Nephron progenitor cell (in vitro differentiated cells): ENCODE measurements around the gene MEF2D.

Experiments
- DNase-seq: peaks from one replicate; pipeline ENCODE4 v3.0.0; 2021
- H3K27ac Mint-ChIP-seq: 2 replicates; pipeline ENCODE4 v1.8.0; 2021; ENCODE audit warnings: mild to moderate bottlenecking, moderate library complexity, mixed read lengths
- H3K27me3 Mint-ChIP-seq: 2 replicates; pipeline ENCODE4 v1.8.0; 2021; ENCODE audit warnings: mild to moderate bottlenecking, low read depth, mixed read lengths; ENCODE audit not compliant: poor library complexity
- H3K36me3 Mint-ChIP-seq: 2 replicates; pipeline ENCODE4 v1.8.0; 2021; ENCODE audit warnings: low read depth, mixed read lengths
- H3K4me1 Mint-ChIP-seq: 2 replicates; pipeline ENCODE4 v1.8.0; 2021; ENCODE audit warnings: mixed read lengths
- H3K4me3 Mint-ChIP-seq: 2 replicates; pipeline ENCODE4 v1.8.0; 2021; ENCODE audit warnings: mild to moderate bottlenecking, moderate library complexity, mixed read lengths
- H3K9me3 Mint-ChIP-seq: 2 replicates; pipeline ENCODE4 v1.8.0; 2021; ENCODE audit warnings: mild to moderate bottlenecking, moderate library complexity, mixed read lengths
- TF ChIP-seq, protein P1 (sequence below): fragments of 200-600 bp; sonication (generic); IDR thresholded peaks from 2 replicates; pipeline ENCODE4 v1.5.0; 2021; ENCODE audit warnings: antibody characterized with exemption

Gene MEF2D

DNA sequence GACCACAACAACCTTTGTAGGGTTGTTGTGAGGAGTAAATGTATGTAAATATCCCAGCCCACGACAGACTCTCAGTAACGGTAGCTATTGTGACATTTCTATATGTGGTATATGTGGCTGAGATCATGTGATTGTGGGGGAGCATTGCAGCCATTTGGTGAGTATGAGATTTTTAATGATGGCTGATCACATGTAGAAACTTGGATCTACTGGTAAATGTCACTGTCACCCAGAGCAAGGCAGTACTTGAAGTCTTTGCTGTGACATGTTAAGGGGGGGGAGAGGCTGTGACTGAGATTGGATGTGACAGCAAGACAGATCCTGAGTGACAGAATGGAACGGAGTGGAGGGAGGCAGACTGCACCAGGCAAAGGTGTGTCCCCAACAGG, 23.9 kb upstream of the MEF2D start:
- TF ChIP-seq, protein P1, sequence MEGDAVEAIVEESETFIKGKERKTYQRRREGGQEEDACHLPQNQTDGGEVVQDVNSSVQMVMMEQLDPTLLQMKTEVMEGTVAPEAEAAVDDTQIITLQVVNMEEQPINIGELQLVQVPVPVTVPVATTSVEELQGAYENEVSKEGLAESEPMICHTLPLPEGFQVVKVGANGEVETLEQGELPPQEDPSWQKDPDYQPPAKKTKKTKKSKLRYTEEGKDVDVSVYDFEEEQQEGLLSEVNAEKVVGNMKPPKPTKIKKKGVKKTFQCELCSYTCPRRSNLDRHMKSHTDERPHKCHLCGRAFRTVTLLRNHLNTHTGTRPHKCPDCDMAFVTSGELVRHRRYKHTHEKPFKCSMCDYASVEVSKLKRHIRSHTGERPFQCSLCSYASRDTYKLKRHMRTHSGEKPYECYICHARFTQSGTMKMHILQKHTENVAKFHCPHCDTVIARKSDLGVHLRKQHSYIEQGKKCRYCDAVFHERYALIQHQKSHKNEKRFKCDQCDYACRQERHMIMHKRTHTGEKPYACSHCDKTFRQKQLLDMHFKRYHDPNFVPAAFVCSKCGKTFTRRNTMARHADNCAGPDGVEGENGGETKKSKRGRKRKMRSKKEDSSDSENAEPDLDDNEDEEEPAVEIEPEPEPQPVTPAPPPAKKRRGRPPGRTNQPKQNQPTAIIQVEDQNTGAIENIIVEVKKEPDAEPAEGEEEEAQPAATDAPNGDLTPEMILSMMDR, result no peak
- Mint-ChIP-seq H3K27ac (peak overlapping the region; percentile 80), H3K27me3 (no peaks in the 10 kb centered on the region), H3K4me1 (peaks cover 28% of the 10 kb centered on the region), H3K9me3 (no peaks in the 10 kb centered on the region), H3K36me3 (peaks cover 32% of the 10 kb centered on the region), H3K4me3 (no peak overlapping the region)
- no peak for DNase-seq

DNA sequence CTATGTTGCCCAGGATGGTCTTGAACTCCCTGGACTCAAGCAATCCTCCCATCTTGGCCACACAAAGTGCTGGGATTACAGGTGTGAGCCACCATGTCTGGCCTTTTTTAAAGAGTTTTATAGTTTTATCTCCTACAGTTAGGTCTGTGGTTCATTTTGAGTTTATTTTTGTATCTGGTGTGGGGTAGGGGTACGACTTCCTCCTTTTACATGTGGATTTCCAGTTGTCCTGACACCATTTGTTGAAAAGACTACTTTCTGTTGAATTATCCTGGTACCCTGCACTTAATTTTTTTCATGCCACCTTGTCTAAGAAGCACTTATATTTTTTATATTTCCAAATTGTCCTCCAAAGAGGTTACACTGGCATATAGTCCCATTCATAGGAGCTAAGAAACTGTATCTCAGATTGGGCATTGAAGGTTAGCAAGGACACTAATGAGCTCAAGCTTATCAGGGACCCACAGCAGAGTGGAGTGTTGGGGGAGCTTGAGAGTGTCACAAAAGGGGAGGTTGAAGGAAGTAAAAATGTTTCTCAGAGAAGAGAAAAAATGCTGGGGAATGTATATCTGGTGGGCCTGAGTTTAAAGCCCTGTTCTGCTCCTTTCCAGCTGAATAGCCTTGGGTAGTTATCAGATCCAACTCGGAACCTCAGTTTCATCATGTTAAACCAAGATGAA, 23.4 kb upstream of the MEF2D start:
- peak overlapping the region; percentile 46 for H3K27ac Mint-ChIP-seq
- peaks cover 27% of the 10 kb centered on the region for H3K36me3 Mint-ChIP-seq
- H3K27me3 Mint-ChIP-seq, result no peaks in the 10 kb centered on the region
- TF ChIP-seq, protein P1, result no peak
- no peak overlapping the region for H3K4me3 Mint-ChIP-seq
- no peak for DNase-seq
- no peaks in the 10 kb centered on the region for H3K9me3 Mint-ChIP-seq
- H3K4me1 Mint-ChIP-seq, result peaks cover 28% of the 10 kb centered on the region

DNA sequence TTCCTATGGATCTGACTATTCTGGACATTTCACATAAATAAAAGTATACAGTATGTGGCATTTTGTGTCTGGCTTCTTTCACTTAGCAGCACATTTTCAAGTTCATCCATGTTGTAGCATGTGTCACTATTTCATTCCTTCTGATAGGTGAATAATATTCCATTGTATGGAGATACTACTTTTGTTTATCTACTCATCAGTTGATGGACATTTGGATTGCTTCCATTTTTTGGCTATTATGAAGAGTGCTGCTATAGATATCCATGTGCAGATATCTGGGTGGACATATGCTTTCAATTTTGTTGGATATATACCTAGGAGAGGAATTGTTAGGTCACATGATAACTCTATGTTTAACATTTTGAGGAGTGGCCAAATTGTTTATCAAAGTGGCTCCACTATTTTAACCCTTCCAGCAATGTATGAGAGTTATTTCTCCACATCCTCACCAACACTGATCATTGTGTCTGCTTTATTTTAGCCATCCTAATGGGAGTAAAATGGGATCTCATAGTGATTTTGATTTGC, 21.9 kb upstream of the MEF2D start:
- Mint-ChIP-seq H3K27ac (no peak overlapping the region), H3K9me3 (no peaks in the 10 kb centered on the region), H3K4me3 (no peak overlapping the region), H3K36me3 (peaks cover 13% of the 10 kb centered on the region), H3K27me3 (no peaks in the 10 kb centered on the region), H3K4me1 (peaks cover 28% of the 10 kb centered on the region)
- TF ChIP-seq, protein P1, result no peak
- no peak for DNase-seq

DNA sequence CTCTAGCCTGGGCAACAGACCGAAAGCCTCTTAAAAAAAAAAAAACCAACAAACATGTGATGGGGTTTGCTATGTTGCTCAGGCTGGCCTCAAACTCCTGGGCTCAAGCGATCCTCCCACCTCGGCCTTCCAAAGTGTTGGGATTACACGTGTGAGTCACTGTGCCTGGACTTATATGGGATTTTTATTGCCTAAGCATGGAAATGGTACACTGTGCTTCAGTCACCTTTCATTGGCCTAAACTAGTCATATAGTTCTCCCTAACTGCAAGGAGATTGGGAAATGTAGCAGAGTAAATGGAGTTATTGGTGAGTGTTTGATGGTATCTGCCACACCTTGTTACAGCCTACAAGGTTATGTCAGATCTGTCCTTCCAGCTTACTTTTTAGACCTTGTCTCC, 17.2 kb upstream of the MEF2D start:
- H3K9me3 Mint-ChIP-seq, result no peaks in the 10 kb centered on the region
- no peak overlapping the region for H3K4me3 Mint-ChIP-seq
- H3K27ac Mint-ChIP-seq, result no peak overlapping the region
- no peaks in the 10 kb centered on the region for H3K4me1 Mint-ChIP-seq
- DNase-seq, result no peak
- TF ChIP-seq, protein P1, result no peak
- H3K36me3 Mint-ChIP-seq, result no peaks in the 10 kb centered on the region
- H3K27me3 Mint-ChIP-seq, result peaks cover 6% of the 10 kb centered on the region

DNA sequence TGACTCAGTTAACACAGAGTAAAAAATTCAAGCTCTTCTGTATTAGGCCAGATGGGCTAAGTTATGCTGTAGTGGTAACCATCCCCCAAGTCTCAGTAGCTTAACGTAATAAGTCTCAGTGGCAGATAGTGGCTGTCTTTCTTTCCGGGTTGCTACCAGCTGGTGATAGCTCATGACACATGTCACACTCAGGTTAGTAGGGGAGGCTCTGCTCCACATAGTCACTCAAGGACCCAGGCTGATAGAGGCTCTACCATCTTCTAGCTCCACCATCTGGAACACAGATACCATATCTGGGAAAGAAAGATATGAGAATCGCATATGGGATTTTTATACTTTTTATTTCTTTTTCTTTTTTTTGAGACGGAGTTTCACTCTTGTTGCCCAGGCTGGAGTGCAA, 16.2 kb upstream of the MEF2D start:
- Mint-ChIP-seq H3K27ac (no peak overlapping the region), H3K4me3 (no peak overlapping the region), H3K4me1 (no peaks in the 10 kb centered on the region), H3K27me3 (peaks cover 9% of the 10 kb centered on the region), H3K9me3 (no peaks in the 10 kb centered on the region), H3K36me3 (no peaks in the 10 kb centered on the region)
- no peak for DNase-seq
- TF ChIP-seq, protein P1, result no peak

DNA sequence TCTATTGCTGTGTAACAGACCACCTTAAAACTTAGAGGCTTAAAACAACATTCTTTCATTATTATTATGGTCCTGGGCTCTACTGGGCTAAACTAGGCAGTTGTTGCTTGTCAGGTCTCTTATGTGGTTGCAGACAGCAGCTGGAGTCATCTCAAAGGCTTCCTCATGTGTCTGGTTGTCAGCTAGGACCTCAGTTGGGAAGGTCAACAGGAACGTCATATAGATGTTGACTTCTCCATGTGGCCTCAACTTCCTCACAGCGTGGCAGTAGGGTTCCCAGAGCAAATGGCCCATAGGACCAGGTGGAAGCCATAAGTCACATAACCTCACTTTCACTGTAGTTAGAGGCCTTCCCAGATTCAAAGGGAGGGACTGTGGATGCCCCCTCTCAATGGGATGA, 15.4 kb upstream of the MEF2D start:
- H3K27ac Mint-ChIP-seq, result no peak overlapping the region
- H3K4me1 Mint-ChIP-seq, result peaks cover under 1% of the 10 kb centered on the region
- H3K36me3 Mint-ChIP-seq, result no peaks in the 10 kb centered on the region
- DNase-seq, result no peak
- H3K27me3 Mint-ChIP-seq, result peaks cover 15% of the 10 kb centered on the region
- no peak overlapping the region for H3K4me3 Mint-ChIP-seq
- no peaks in the 10 kb centered on the region for H3K9me3 Mint-ChIP-seq
- TF ChIP-seq, protein P1, result no peak
